Caco-2 (cell line): ENCODE measurements around the gene MPDU1. TPM values are rescaled to one million over a fixed set of nuclear protein-coding genes. Genes with fewer than 3 reads are reported as not detected.
A peak's percentile ranks its signal among the peaks of the same experiment; 100 is the strongest.

Source experiments
- BruUV-seq: library from RNA; stranded (reverse); fragments of 400-500 nt; replicated peaks from 2 replicates; lab custom pipeline; 2021; lab: Mats Ljungman, UMichigan
- CTCF ChIA-PET: fragments of 300-600 bp; sonication (Branson Sonifier 250); formaldehyde crosslinking; loops from one replicate; lab custom pipeline; 2022; ENCODE audit warnings: antibody characterized with exemption; lab: Charles Lee
- POLR2A ChIA-PET: fragments of 300-600 bp; sonication (Branson Sonifier 250); formaldehyde crosslinking; loops from one replicate; lab custom pipeline; 2022; ENCODE audit warnings: antibody characterized with exemption; lab: Charles Lee
- DNase-seq, 2 experiments: peaks; one replicate each; pipeline versions ENCODE4 v3.0.0 to v3.0.0-alpha.2; 2020 to 2022
- H3K27me3 ChIP-seq: replicated peaks from 2 replicates; pipeline ENCODE4 v1.6.0; 2011; ENCODE audit warnings: low read length; ENCODE audit not compliant: control insufficient read depth, insufficient read depth
- H3K36me3 ChIP-seq: 2 replicates; pipeline ENCODE4 v1.5.1; 2011; ENCODE audit warnings: low read length; ENCODE audit not compliant: control insufficient read depth, insufficient read depth
- H3K4me1 ChIP-seq: fragments of 250-450 bp; sonication (Bioruptor Pico); 2 replicates; pipeline ENCODE4 v1.5.1; 2020; ENCODE audit warnings: mild to moderate bottlenecking
- H3K4me3 ChIP-seq: 2 replicates; pipeline ENCODE4 v1.5.1; 2011; ENCODE audit warnings: low read depth, mild to moderate bottlenecking, control low read depth, low read length
- H3K9me3 ChIP-seq: fragments of 250-450 bp; sonication (Bioruptor Pico); 2 replicates; pipeline ENCODE4 v1.5.1; 2020; ENCODE audit warnings: mild to moderate bottlenecking, moderate library complexity
- H3K27ac Mint-ChIP-seq: one replicate; pipeline ENCODE4 v1.8.0; 2022; ENCODE audit warnings: mixed read lengths; ENCODE audit not compliant: unreplicated experiment
- H3K27me3 Mint-ChIP-seq: one replicate; pipeline ENCODE4 v1.8.0; 2022; ENCODE audit warnings: mixed read lengths; ENCODE audit not compliant: insufficient read depth, unreplicated experiment
- H3K36me3 Mint-ChIP-seq: one replicate; pipeline ENCODE4 v1.8.0; 2022; ENCODE audit warnings: mild to moderate bottlenecking, mixed read lengths; ENCODE audit not compliant: insufficient read depth, unreplicated experiment
- H3K4me1 Mint-ChIP-seq: one replicate; pipeline ENCODE4 v1.8.0; 2022; ENCODE audit warnings: low read depth, mixed read lengths; ENCODE audit not compliant: unreplicated experiment
- H3K4me3 Mint-ChIP-seq: one replicate; pipeline ENCODE4 v1.8.0; 2022; ENCODE audit warnings: mild to moderate bottlenecking, moderate library complexity, mixed read lengths; ENCODE audit not compliant: unreplicated experiment
- H3K9me3 Mint-ChIP-seq: one replicate; pipeline ENCODE4 v1.8.0; 2022; ENCODE audit warnings: mixed read lengths; ENCODE audit not compliant: unreplicated experiment
- intact Hi-C: fragments of 100-400 bp; cut with micrococcal nuclease; formaldehyde crosslinking; loops from one replicate; pipeline ENCODE4 v1.10.0; 2022; ENCODE audit not compliant: unreplicated experiment
- total RNA-seq: library from RNA; stranded (reverse); gene quantifications from 2 replicates; pipeline ENCODE4 v1.2.3, GENCODE V29; 2022
- TF ChIP-seq, protein P1 (sequence below), 2 experiments: fragments of 200-600 bp in 1 of 2; IDR thresholded peaks; 1 replicate in 1 of 2; 2 replicates in 1 of 2; pipeline versions ENCODE4 v1.5.1 to v1.8.0; 2011 to 2022; ENCODE audit warnings: antibody characterized with exemption in 1 of 2, control low read depth in 1 of 2, inconsistent platforms in 1 of 2, low read depth in 1 of 2, low read length in 1 of 2, mild to moderate bottlenecking in 1 of 2, moderate library complexity in 1 of 2; ENCODE audit not compliant: insufficient read depth in 1 of 2, severe bottlenecking in 1 of 2, unreplicated experiment in 1 of 2

The MPDU1 gene
- total RNA-seq, 1 experiment from 2014 or later = 44.2 TPM

DNA sequence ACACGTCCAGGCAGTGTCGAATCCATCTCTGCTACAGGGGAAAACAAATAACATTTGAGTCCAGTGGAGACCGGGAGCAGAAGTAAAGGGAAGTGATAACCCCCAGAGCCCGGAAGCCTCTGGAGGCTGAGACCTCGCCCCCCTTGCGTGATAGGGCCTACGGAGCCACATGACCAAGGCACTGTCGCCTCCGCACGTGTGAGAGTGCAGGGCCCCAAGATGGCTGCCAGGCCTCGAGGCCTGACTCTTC, 11.4 kb upstream of the MPDU1 start:
- H3K27me3 ChIP-seq = no peaks in the 10 kb centered on the region
- peaks cover 12% of the 10 kb centered on the region for H3K4me1 ChIP-seq
- POLR2A ChIA-PET = interaction anchor here (0.5 to 1.1 kb wide), 2 partner anchors 115 to 243 kb away, joined by 3 to 5 read pairs; partner anchors contain the start of genes NEURL4 and TP53
- H3K9me3 Mint-ChIP-seq = no peaks in the 10 kb centered on the region
- H3K36me3 ChIP-seq = no peaks in the 10 kb centered on the region; the same call in 1 of the 2 replicates
- H3K27me3 Mint-ChIP-seq = no peaks in the 10 kb centered on the region
- intact Hi-C loops = loop anchor here (2.0 to 5.0 kb wide), 2 partner anchors 43 to 90 kb away; partner anchors contain the start of genes FXR2, POLR2A and SLC35G6
- H3K4me3 Mint-ChIP-seq = peak overlapping the region; percentile 92
- TF ChIP-seq, protein P1, sequence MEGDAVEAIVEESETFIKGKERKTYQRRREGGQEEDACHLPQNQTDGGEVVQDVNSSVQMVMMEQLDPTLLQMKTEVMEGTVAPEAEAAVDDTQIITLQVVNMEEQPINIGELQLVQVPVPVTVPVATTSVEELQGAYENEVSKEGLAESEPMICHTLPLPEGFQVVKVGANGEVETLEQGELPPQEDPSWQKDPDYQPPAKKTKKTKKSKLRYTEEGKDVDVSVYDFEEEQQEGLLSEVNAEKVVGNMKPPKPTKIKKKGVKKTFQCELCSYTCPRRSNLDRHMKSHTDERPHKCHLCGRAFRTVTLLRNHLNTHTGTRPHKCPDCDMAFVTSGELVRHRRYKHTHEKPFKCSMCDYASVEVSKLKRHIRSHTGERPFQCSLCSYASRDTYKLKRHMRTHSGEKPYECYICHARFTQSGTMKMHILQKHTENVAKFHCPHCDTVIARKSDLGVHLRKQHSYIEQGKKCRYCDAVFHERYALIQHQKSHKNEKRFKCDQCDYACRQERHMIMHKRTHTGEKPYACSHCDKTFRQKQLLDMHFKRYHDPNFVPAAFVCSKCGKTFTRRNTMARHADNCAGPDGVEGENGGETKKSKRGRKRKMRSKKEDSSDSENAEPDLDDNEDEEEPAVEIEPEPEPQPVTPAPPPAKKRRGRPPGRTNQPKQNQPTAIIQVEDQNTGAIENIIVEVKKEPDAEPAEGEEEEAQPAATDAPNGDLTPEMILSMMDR (IDR thresholded peaks at IDR 0.05; ENCODE audit: insufficient read depth in 1 of 2, low read depth in 1 of 2, low read length in 1 of 2, severe bottlenecking in 1 of 2, unreplicated experiment in 1 of 2) = no peak
- peak overlapping the region; percentile 99 for H3K27ac Mint-ChIP-seq
- CTCF ChIA-PET = no interaction called here
- no peaks in the 10 kb centered on the region for H3K9me3 ChIP-seq
- BruUV-seq = no TSS peak
- H3K4me3 ChIP-seq = peak overlapping the region; percentile 50
- H3K4me1 Mint-ChIP-seq = peaks cover 6% of the 10 kb centered on the region
- DNase-seq = no peak
- H3K36me3 Mint-ChIP-seq = peaks cover 57% of the 10 kb centered on the region

DNA sequence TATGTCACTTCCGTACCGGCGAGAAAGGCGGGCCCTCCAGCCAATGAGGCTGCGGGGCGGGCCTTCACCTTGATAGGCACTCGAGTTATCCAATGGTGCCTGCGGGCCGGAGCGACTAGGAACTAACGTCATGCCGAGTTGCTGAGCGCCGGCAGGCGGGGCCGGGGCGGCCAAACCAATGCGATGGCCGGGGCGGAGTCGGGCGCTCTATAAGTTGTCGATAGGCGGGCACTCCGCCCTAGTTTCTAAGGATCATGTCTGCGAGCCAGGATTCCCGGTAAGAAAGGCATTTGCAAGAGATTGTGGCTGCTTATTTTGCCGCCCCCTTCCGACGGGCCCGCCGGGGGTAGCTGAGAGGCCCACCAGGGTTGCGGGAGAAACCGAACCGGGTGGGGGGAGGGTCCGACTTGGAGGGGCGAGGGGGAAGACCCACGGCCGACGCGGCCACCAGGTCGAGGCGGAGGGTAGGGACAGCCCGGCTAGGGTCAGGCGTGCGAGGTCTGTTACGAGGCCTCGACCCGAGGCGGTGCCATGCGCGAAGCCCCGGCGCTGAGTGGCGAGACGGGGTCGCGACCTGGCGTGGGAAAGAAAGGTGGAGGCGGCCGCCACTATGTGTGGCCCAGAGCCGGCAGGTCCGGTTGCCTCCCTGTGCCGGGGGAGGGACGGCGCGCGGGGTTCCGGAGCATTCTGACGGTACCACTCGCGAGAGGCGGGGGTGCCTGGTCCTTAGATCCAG, 10.9 kb upstream of the MPDU1 start:
- H3K4me1 Mint-ChIP-seq = peaks cover 1% of the 10 kb centered on the region
- ChIA-PET POLR2A (interaction anchor here (0.5 to 1.7 kb wide), 7 partner anchors 11 to 343 kb away, joined by 3 to 13 read pairs (median 5); partner anchors contain the start of genes MPDU1, NEURL4, TMEM256 and TP53), CTCF (no interaction called here)
- peaks cover 57% of the 10 kb centered on the region for H3K36me3 Mint-ChIP-seq
- TSS peak; percentile 9 for BruUV-seq
- intact Hi-C loops = loop anchor here (2.0 to 5.0 kb wide), 2 partner anchors 42 to 90 kb away; partner anchors contain the start of genes FXR2, POLR2A and SLC35G6
- TF ChIP-seq, protein P1 (IDR thresholded peaks at IDR 0.05; ENCODE audit: insufficient read depth in 1 of 2, low read depth in 1 of 2, low read length in 1 of 2, severe bottlenecking in 1 of 2, unreplicated experiment in 1 of 2) = no peak
- H3K4me3 Mint-ChIP-seq = peak overlapping the region; percentile 92
- DNase-seq = peak; percentile 96
- Histone ChIP-seq H3K36me3 (no peaks in the 10 kb centered on the region; the same call in 1 of the 2 replicates), H3K4me3 (peak overlapping the region; percentile 98), H3K27me3 (no peaks in the 10 kb centered on the region), H3K9me3 (no peaks in the 10 kb centered on the region), H3K4me1 (peaks cover 12% of the 10 kb centered on the region)
- H3K9me3 Mint-ChIP-seq = no peaks in the 10 kb centered on the region
- H3K27me3 Mint-ChIP-seq = no peaks in the 10 kb centered on the region
- peak overlapping the region; percentile 99 for H3K27ac Mint-ChIP-seq

DNA sequence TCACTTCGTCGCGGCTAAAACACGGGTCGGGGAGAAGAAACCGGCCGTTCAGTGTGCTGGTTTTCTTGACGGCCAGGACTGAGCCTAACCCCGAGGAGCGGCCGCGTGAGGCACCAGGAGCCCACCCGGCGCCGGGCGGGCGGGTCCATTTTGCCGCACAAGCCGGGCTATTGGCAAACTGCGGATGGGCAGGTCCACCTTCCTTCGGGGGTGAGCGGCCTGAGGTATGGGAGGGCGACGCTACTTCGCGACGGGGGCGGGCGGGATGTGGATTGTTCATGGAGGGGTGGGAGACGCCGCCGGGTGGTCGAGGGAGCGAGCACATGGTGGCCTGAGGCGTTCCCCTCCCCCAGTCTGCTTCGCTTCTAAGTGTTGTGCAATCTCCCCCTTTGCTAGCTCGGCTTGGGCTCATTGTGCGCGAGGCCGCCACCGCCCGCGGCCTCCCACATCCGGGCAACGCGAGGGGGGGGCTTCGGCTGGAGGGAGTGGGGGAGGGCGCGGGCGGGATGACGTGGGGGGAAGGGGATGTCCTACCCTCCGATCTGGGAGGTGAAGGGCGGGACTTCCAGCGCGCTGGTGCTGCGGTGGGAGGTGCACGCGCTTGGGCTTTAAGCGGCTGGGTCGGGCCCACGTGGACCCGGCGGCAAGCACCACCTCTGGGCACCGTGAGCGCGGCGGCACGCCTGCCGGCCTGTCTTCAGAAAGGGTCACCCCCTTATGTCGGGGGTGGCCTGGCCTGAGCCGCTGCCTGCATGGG, 10.2 kb upstream of the MPDU1 start:
- Histone ChIP-seq H3K27me3 (no peaks in the 10 kb centered on the region), H3K4me3 (peak overlapping the region; percentile 98), H3K9me3 (no peaks in the 10 kb centered on the region), H3K4me1 (peaks cover 12% of the 10 kb centered on the region), H3K36me3 (no peaks in the 10 kb centered on the region; the same call in 1 of the 2 replicates)
- ChIA-PET CTCF (no interaction called here), POLR2A (interaction anchor here (0.7 to 1.7 kb wide), 5 partner anchors 10 to 342 kb away, joined by 3 to 13 read pairs (median 7); partner anchors contain the start of genes MPDU1, TMEM256, TP53 and ZBTB4)
- DNase-seq = peak; percentile 70 to 72
- Mint-ChIP-seq H3K27me3 (no peaks in the 10 kb centered on the region), H3K9me3 (no peaks in the 10 kb centered on the region), H3K36me3 (peaks cover 62% of the 10 kb centered on the region), H3K27ac (peak overlapping the region; percentile 99), H3K4me1 (no peaks in the 10 kb centered on the region), H3K4me3 (peak overlapping the region; percentile 92)
- TF ChIP-seq, protein P1 (IDR thresholded peaks at IDR 0.05; ENCODE audit: insufficient read depth in 1 of 2, low read depth in 1 of 2, low read length in 1 of 2, severe bottlenecking in 1 of 2, unreplicated experiment in 1 of 2) = no peak
- intact Hi-C loops = loop anchor here (2.0 to 5.0 kb wide), 2 partner anchors 41 to 91 kb away; partner anchors contain the start of genes FXR2, POLR2A and SLC35G6
- no TSS peak for BruUV-seq
